K562 (cell line): ENCODE data around the gene ARHGAP42. TPM values are rescaled to one million over a fixed set of nuclear protein-coding genes. Genes with fewer than 3 reads are reported as not detected.

Experiments
- ATAC-seq: fragments of 200-7000 bp; cut with Tn5 transposase; 3 replicates; pipeline ENCODE4 v1.9.1; 2020; ENCODE audit warnings: moderate library complexity
- BruUV-seq: library from RNA; stranded (reverse); fragments of 400-500 nt; replicated peaks from 2 replicates; lab custom pipeline; 2021; lab: Mats Ljungman, UMichigan
- CTCF ChIA-PET: fragments of 300-600 bp; formaldehyde crosslinking; extraction: SDS; loops from one replicate; lab custom pipeline; 2021; ENCODE audit warnings: low intra/inter-chr PET ratio; lab: Yijun Ruan, JAX
- POLR2A ChIA-PET: fragments of 300-600, 350-650 bp; sonication (Branson Sonifier 250); formaldehyde crosslinking; extraction: SDS; loops from one replicate; lab custom pipeline; 2021; ENCODE audit warnings: antibody characterized with exemption, inconsistent platforms; lab: Yijun Ruan, JAX
- DNase-seq, 4 experiments: peaks; one replicate each; pipeline versions ENCODE4 v3.0.0 to v3.0.0-alpha.2; 2011 to 2018; ENCODE audit warnings: low spot score in 3 of 4, mixed read lengths in 3 of 4; ENCODE audit errors: extremely low read depth in 1 of 4
- FAIRE-seq: peaks from 2 replicates; lab custom pipeline; 2011; peaks lifted over from hg19 to GRCh38; lab: Jason Lieb, UNC
- H2AFZ ChIP-seq: 2 replicates; pipeline ENCODE4 v1.6.0; 2011; ENCODE audit warnings: low read depth, low read length, control low read depth, inconsistent platforms
- H3K27ac ChIP-seq: fragments of 200-600 bp; 3 replicates; pipeline ENCODE4 v1.8.0; 2011; ENCODE audit warnings: low read depth, mild to moderate bottlenecking, control low read depth, inconsistent platforms, low read length, moderate library complexity, mixed read lengths; ENCODE audit errors: extremely low read depth
- H3K27me3 ChIP-seq, 2 experiments: fragments of 300-600 bp in 1 of 2; 2 replicates in 1 of 2; 3 replicates in 1 of 2; pipeline versions ENCODE4 v1.6.0 to v1.8.0; 2011; ENCODE audit warnings: inconsistent platforms in 2 of 2, low read length in 2 of 2, mild to moderate bottlenecking in 1 of 2, mixed read lengths in 1 of 2, moderate library complexity in 1 of 2; ENCODE audit not compliant: control insufficient read depth in 2 of 2, insufficient read depth in 2 of 2
- H3K36me3 ChIP-seq: fragments of 300-600 bp; 3 replicates; pipeline ENCODE4 v1.8.0; 2011; ENCODE audit warnings: mild to moderate bottlenecking, low read length, inconsistent platforms; ENCODE audit not compliant: control insufficient read depth, insufficient read depth
- H3K4me1 ChIP-seq, 2 experiments: fragments of 200-600 bp in 1 of 2; replicated peaks in 1 of 2; 2 replicates in 1 of 2; 3 replicates in 1 of 2; pipeline versions ENCODE4 v1.5.1 to v1.8.0; 2011; ENCODE audit warnings: inconsistent platforms in 2 of 2, low read length in 2 of 2, mild to moderate bottlenecking in 1 of 2, mixed read lengths in 1 of 2, moderate library complexity in 1 of 2; ENCODE audit not compliant: control insufficient read depth in 2 of 2, insufficient read depth in 2 of 2
- H3K4me2 ChIP-seq: 2 replicates; pipeline ENCODE4 v1.6.1; 2011; ENCODE audit warnings: low read length, control low read depth, inconsistent platforms, mixed read lengths; ENCODE audit not compliant: insufficient read depth
- H3K4me3 ChIP-seq: fragments of 200-600 bp; sonication (generic), shearing (Covaris generic); 2 replicates; pipeline ENCODE4 v1.5.1; 2016; ENCODE audit warnings: control low read depth, inconsistent platforms
- H3K79me2 ChIP-seq: fragments of 200-600 bp; 3 replicates; pipeline ENCODE4 v1.8.0; 2011; ENCODE audit warnings: low read length, inconsistent platforms; ENCODE audit not compliant: control insufficient read depth, insufficient read depth
- H3K9ac ChIP-seq, 2 experiments: 2 replicates each; pipeline versions ENCODE4 v1.6.0 to v1.6.1; 2011; ENCODE audit warnings: low read depth in 2 of 2, low read length in 2 of 2, control low read depth in 1 of 2, inconsistent platforms in 1 of 2, mild to moderate bottlenecking in 1 of 2, mixed read lengths in 1 of 2; ENCODE audit not compliant: insufficient read depth in 1 of 2
- H3K9me1 ChIP-seq: one replicate; pipeline ENCODE4 v1.6.0; 2011; ENCODE audit warnings: inconsistent platforms, mild to moderate bottlenecking, low read length, moderate library complexity; ENCODE audit not compliant: control insufficient read depth, insufficient read depth
- H3K9me3 ChIP-seq: replicated peaks from 2 replicates; pipeline ENCODE4 v1.5.1; 2011; ENCODE audit warnings: low read depth, low read length, inconsistent platforms; ENCODE audit not compliant: control insufficient read depth, insufficient read depth
- H4K20me1 ChIP-seq: replicated peaks from 2 replicates; pipeline ENCODE4 v1.6.1; 2011; ENCODE audit warnings: low read length, inconsistent platforms, mixed read lengths; ENCODE audit not compliant: control insufficient read depth, insufficient read depth
- CHCHD3 ChIP-seq: fragments of 250-450 bp; sonication (Bioruptor Pico); IDR thresholded peaks from 2 replicates; pipeline ENCODE4 v2.1.2; 2022; ENCODE audit warnings: mild to moderate bottlenecking
- GTF3C2 ChIP-seq: IDR thresholded peaks from 3 replicates; pipeline ENCODE4 v1.6.1; 2011; ENCODE audit warnings: borderline replicate concordance, mild to moderate bottlenecking, moderate library complexity; ENCODE audit not compliant: insufficient read length; ENCODE audit errors: extremely low read depth
- MCM2 ChIP-seq: fragments of 450-650 bp; IDR thresholded peaks from 2 replicates; pipeline ENCODE4 v1.6.1; 2017; ENCODE audit warnings: low read depth, mild to moderate bottlenecking
- PHF8 ChIP-seq: fragments of 200-600 bp; sonication (generic); IDR thresholded peaks from 2 replicates; pipeline ENCODE4 v1.6.1; 2012; ENCODE audit warnings: mixed run types, mild to moderate bottlenecking, inconsistent platforms, low read length, moderate library complexity, borderline replicate concordance
- ZNF766 ChIP-seq: fragments of 200-800 bp; sonication (Bioruptor generic); conservative IDR thresholded peaks from 2 replicates; pipeline ENCODE4 v1.6.1; 2016; ENCODE audit warnings: missing genetic modification characterization, missing compliant biosample characterization
- WGBS: fragments of 100-300 bp; shearing (Covaris generic); methylation state at CpG from one replicate; pipeline ENCODE4 v1.1.6; 2016; ENCODE audit warnings: low coverage, mixed read lengths; ENCODE audit not compliant: insufficient coverage; ENCODE audit errors: missing lambda C conversion rate; 5-methylcytosine and 5-hydroxymethylcytosine counted together
- in situ Hi-C: fragments of 300-500 bp; cut with MboI; formaldehyde crosslinking; loops from 4 replicates; pipeline ENCODE4 v1.15.0; 2018; ENCODE audit warnings: inconsistent platforms, mixed read lengths
- intact Hi-C: fragments of 100-400 bp; cut with micrococcal nuclease; formaldehyde crosslinking; loops from 2 replicates; pipeline ENCODE4 v1.14.2; 2022
- polyA plus RNA-seq, 8 experiments: library from polyadenylated mRNA; depleted of rRNA in 4 of 8; stranded (reverse) in 5 of 8; unstranded in 3 of 8; fragments of >200 nt; fragmentation: Nextera tagmentation in 2 of 8; fragmentation: Illumina TruSeq in 1 of 8; extraction: Ambion mirVana in 2 of 8; extraction: Trizol in 1 of 8; gene quantifications; 2 replicates each; pipeline versions ENCODE4 v1.2.1 to v1.2.3, GENCODE V29; 2011 to 2014; ENCODE audit warnings: inconsistent platforms in 1 of 8, missing spikeins in 1 of 8
- total RNA-seq, 7 experiments: library from RNA; depleted of rRNA in 6 of 7; stranded (reverse); fragments of >200 nt in 6 of 7; fragmentation: Illumina TruSeq in 2 of 7; extraction: Trizol in 2 of 7; gene quantifications; 2 replicates each; pipeline versions ENCODE4 v1.2.1 to v1.2.3, GENCODE V29; 2011 to 2021; ENCODE audit warnings: low replicate concordance in 1 of 7
- TF ChIP-seq, protein P1 (sequence below): fragments of 200-600 bp; sonication (generic); IDR thresholded peaks from one replicate; pipeline ENCODE4 v1.6.1; 2012; ENCODE audit warnings: mild to moderate bottlenecking, low read depth, low read length, inconsistent platforms

ARHGAP42 gene
- total and polyA plus RNA-seq, 9 of the 15 experiments (the other 6 are each of a cell fraction or from before 2014, with no cell fraction given): 0.95 to 6.1 (median 2.4) TPM

- no peak overlapping the region for H3K4me2 ChIP-seq
- H3K4me3 ChIP-seq: no peak overlapping the region
- no peak overlapping the region for H3K27ac ChIP-seq
- no peaks in the 10 kb centered on the region for H3K9me3 ChIP-seq
- no peaks in the 10 kb centered on the region for H3K27me3 ChIP-seq
- ChIA-PET CTCF (no interaction called here), POLR2A (no interaction called here)
- 38% methylated on average over 3 of the region's 3 CpGs for WGBS
- no TSS peak for BruUV-seq
- DNase-seq (no peak), FAIRE-seq (no peak), ATAC-seq (no peak)
- intact Hi-C loops (no loop called here), in situ Hi-C loops (no loop called here)
- H3K79me2 ChIP-seq: no peaks in the 10 kb centered on the region
- no peaks in the 10 kb centered on the region for H3K9me1 ChIP-seq
- H2AFZ ChIP-seq: no peak overlapping the region
- no peaks in the 10 kb centered on the region for H3K36me3 ChIP-seq
- no peak overlapping the region for H3K9ac ChIP-seq
- no peaks in the 10 kb centered on the region for H3K4me1 ChIP-seq
- no peaks in the 10 kb centered on the region for H4K20me1 ChIP-seq
- TF ChIP-seq GTF3C2: no peak
- no peak for TF ChIP-seq CHCHD3 (CRISPR knock-in tag)
- TF ChIP-seq, protein P1, sequence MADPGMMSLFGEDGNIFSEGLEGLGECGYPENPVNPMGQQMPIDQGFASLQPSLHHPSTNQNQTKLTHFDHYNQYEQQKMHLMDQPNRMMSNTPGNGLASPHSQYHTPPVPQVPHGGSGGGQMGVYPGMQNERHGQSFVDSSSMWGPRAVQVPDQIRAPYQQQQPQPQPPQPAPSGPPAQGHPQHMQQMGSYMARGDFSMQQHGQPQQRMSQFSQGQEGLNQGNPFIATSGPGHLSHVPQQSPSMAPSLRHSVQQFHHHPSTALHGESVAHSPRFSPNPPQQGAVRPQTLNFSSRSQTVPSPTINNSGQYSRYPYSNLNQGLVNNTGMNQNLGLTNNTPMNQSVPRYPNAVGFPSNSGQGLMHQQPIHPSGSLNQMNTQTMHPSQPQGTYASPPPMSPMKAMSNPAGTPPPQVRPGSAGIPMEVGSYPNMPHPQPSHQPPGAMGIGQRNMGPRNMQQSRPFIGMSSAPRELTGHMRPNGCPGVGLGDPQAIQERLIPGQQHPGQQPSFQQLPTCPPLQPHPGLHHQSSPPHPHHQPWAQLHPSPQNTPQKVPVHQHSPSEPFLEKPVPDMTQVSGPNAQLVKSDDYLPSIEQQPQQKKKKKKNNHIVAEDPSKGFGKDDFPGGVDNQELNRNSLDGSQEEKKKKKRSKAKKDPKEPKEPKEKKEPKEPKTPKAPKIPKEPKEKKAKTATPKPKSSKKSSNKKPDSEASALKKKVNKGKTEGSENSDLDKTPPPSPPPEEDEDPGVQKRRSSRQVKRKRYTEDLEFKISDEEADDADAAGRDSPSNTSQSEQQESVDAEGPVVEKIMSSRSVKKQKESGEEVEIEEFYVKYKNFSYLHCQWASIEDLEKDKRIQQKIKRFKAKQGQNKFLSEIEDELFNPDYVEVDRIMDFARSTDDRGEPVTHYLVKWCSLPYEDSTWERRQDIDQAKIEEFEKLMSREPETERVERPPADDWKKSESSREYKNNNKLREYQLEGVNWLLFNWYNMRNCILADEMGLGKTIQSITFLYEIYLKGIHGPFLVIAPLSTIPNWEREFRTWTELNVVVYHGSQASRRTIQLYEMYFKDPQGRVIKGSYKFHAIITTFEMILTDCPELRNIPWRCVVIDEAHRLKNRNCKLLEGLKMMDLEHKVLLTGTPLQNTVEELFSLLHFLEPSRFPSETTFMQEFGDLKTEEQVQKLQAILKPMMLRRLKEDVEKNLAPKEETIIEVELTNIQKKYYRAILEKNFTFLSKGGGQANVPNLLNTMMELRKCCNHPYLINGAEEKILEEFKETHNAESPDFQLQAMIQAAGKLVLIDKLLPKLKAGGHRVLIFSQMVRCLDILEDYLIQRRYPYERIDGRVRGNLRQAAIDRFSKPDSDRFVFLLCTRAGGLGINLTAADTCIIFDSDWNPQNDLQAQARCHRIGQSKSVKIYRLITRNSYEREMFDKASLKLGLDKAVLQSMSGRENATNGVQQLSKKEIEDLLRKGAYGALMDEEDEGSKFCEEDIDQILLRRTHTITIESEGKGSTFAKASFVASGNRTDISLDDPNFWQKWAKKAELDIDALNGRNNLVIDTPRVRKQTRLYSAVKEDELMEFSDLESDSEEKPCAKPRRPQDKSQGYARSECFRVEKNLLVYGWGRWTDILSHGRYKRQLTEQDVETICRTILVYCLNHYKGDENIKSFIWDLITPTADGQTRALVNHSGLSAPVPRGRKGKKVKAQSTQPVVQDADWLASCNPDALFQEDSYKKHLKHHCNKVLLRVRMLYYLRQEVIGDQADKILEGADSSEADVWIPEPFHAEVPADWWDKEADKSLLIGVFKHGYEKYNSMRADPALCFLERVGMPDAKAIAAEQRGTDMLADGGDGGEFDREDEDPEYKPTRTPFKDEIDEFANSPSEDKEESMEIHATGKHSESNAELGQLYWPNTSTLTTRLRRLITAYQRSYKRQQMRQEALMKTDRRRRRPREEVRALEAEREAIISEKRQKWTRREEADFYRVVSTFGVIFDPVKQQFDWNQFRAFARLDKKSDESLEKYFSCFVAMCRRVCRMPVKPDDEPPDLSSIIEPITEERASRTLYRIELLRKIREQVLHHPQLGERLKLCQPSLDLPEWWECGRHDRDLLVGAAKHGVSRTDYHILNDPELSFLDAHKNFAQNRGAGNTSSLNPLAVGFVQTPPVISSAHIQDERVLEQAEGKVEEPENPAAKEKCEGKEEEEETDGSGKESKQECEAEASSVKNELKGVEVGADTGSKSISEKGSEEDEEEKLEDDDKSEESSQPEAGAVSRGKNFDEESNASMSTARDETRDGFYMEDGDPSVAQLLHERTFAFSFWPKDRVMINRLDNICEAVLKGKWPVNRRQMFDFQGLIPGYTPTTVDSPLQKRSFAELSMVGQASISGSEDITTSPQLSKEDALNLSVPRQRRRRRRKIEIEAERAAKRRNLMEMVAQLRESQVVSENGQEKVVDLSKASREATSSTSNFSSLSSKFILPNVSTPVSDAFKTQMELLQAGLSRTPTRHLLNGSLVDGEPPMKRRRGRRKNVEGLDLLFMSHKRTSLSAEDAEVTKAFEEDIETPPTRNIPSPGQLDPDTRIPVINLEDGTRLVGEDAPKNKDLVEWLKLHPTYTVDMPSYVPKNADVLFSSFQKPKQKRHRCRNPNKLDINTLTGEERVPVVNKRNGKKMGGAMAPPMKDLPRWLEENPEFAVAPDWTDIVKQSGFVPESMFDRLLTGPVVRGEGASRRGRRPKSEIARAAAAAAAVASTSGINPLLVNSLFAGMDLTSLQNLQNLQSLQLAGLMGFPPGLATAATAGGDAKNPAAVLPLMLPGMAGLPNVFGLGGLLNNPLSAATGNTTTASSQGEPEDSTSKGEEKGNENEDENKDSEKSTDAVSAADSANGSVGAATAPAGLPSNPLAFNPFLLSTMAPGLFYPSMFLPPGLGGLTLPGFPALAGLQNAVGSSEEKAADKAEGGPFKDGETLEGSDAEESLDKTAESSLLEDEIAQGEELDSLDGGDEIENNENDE: no peak
- TF ChIP-seq MCM2: no peak
- TF ChIP-seq PHF8: no peak
- TF ChIP-seq ZNF766 (CRISPR knock-in tag): no peak
Observed at GRCh38 chr11:100801225-100801999, 114.3 kb downstream of the ARHGAP42 start.
